T-helper 1 cell treated with Interleukin-12 subunit alpha and Interleukin-12 subunit beta and Interleukin-4 antibody, amounts not matched to agents 30 μg/mL and 1 μg/mL, for 36 hours (primary cell): ENCODE results near the gene LGI2.

Experiments used
- H3K27ac Mint-ChIP-seq: one replicate; pipeline ENCODE4 v1.8.0; 2021; ENCODE audit warnings: mild to moderate bottlenecking, mixed read lengths
- H3K27me3 Mint-ChIP-seq: one replicate; pipeline ENCODE4 v1.8.0; 2021; ENCODE audit warnings: low read depth, mixed read lengths
- H3K36me3 Mint-ChIP-seq: one replicate; pipeline ENCODE4 v1.8.0; 2021; ENCODE audit warnings: low read depth, mixed read lengths
- H3K4me1 Mint-ChIP-seq: one replicate; pipeline ENCODE4 v1.8.0; 2021; ENCODE audit warnings: low read depth, mixed read lengths
- H3K4me3 Mint-ChIP-seq: one replicate; pipeline ENCODE4 v1.8.0; 2021; ENCODE audit warnings: mild to moderate bottlenecking, moderate library complexity, mixed read lengths
- H3K9me3 Mint-ChIP-seq: one replicate; pipeline ENCODE4 v1.8.0; 2021; ENCODE audit warnings: mixed read lengths

Gene LGI2

DNA sequence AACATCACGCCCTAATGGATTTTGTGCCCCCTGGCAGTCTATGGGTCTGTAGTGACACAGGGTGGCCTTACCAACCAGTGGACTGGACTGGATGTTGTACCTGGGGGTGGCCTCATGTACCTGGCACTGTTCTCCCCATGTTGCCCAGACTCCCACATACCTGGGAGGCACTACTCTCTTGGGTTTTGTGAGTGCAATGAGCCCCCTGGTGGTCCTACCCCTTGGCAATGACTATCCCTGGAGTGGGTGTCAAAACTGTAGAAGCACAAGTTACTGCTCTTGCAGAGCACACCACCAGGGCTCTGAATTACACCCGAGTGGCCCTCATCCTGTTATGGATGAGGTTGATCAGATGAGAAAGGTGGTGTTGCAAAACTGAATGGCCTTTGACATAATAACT lies 60.1 kb downstream of the LGI2 start:
- Mint-ChIP-seq H3K4me3 (no peak overlapping the region), H3K27ac (no peak overlapping the region), H3K27me3 (no peaks in the 10 kb centered on the region), H3K4me1 (no peaks in the 10 kb centered on the region), H3K9me3 (peaks cover 9% of the 10 kb centered on the region), H3K36me3 (no peaks in the 10 kb centered on the region)

DNA sequence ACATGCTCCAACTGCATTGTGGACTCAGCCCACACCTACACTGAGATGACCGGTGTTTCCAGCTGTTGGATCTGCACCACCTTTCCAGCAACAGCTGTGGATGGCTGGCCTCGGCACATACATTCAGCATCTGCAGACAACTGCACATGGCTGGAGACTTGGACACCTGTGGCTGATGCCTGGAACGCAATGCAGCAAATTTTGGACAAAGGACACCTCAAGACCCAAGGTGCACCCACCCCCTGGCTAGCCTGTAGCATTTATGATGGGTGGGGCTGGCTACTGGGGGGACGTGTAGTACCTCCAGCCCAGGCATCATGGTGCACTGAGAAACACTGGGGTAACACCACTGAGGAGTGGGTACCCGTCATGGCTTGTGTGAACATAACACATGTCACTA lies 60.6 kb downstream of the LGI2 start:
- Mint-ChIP-seq H3K27ac (no peak overlapping the region), H3K4me1 (no peaks in the 10 kb centered on the region), H3K27me3 (no peaks in the 10 kb centered on the region), H3K36me3 (no peaks in the 10 kb centered on the region), H3K4me3 (no peak overlapping the region), H3K9me3 (peaks cover 14% of the 10 kb centered on the region)

DNA sequence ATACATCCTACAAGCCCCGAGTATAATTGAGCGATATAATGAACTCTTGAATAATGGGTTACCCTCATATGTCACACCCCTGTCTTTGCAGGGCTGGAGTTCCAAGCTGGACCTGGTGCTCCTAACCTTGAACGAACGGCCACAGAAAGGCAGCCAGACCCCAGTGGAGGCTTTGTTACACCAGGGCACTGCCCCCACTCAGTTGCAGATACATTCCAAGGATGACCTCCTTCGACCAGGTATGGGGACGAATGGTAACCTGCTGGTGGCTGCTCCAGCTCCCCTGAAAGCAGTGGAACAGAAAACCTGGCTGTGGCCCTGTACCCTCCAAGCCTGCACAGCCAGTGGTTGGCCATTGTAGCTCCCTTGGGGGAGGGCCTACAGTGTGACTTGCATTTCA lies 61.3 kb downstream of the LGI2 start:
- Mint-ChIP-seq H3K4me1 (no peaks in the 10 kb centered on the region), H3K9me3 (peaks cover 21% of the 10 kb centered on the region), H3K27ac (no peak overlapping the region), H3K36me3 (no peaks in the 10 kb centered on the region), H3K4me3 (no peak overlapping the region), H3K27me3 (no peaks in the 10 kb centered on the region)

DNA sequence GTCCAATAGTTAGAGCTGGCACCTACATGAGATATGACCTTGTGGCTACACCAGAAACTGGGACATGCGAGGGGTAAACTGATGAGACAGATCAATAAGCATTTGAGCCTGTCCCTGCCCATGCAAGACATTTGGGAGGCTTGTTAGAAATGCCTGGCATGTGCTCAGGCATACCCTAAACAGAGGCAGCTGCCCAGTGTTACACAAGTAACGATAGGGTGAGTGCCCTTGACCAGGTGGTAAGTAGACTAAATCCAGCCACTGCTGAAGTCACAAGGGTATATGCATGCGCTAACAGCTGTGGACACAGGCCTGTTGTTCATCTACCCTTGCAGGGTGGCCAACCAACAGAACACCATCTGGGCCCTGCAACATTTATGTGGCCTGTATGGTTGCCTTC lies 61.8 kb downstream of the LGI2 start:
- Mint-ChIP-seq H3K4me3 (no peak overlapping the region), H3K9me3 (peaks cover 24% of the 10 kb centered on the region)

DNA sequence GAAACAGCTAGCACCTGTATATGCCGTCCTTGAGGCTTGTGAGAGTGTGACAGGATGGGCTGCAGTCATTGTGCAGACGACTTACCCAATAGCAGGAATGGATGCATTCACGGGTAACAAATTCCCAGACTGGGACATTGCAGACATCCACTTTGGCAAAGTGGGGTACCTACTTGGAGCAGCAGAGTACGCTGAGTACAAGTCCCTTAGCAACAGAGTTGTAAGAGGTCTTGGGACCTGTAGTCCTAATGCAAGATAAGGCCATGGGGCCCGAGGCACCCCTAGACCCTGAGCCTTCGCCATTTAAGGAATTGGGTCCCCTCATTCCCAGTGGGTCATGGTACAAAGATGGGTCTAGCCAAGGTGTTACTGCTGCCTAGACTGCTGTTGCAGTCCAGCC lies 62.5 kb downstream of the LGI2 start:
- Mint-ChIP-seq H3K36me3 (no peaks in the 10 kb centered on the region), H3K4me1 (no peaks in the 10 kb centered on the region), H3K27me3 (no peaks in the 10 kb centered on the region), H3K9me3 (peaks cover 24% of the 10 kb centered on the region), H3K4me3 (no peak overlapping the region), H3K27ac (no peak overlapping the region)

More for the DNA sequence above, 61.8 kb downstream of the LGI2 start:
- Mint-ChIP-seq H3K27ac (no peak overlapping the region), H3K36me3 (no peaks in the 10 kb centered on the region), H3K4me1 (no peaks in the 10 kb centered on the region), H3K27me3 (no peaks in the 10 kb centered on the region)

DNA sequence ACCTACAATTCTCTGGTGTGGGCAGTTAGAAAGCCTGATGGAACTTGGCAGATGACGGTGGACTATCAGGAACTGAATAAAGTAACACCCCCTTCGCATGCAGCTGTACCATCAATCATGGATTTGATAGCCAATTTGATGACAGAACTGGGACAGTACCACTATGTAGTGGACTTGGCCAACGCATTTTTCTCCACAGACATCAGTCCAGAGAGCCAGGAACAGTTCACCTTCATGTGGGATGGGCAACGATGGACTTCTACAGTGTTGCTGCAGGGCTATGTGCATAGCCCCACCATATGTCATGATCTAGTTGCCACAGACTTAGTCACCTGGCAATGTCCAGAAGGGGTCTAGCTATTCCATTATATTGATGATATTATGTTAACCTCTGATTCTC lies 63.4 kb downstream of the LGI2 start:
- Mint-ChIP-seq H3K27me3 (no peaks in the 10 kb centered on the region), H3K27ac (no peak overlapping the region), H3K36me3 (no peaks in the 10 kb centered on the region), H3K4me1 (no peaks in the 10 kb centered on the region), H3K9me3 (peaks cover 24% of the 10 kb centered on the region), H3K4me3 (no peak overlapping the region)

DNA sequence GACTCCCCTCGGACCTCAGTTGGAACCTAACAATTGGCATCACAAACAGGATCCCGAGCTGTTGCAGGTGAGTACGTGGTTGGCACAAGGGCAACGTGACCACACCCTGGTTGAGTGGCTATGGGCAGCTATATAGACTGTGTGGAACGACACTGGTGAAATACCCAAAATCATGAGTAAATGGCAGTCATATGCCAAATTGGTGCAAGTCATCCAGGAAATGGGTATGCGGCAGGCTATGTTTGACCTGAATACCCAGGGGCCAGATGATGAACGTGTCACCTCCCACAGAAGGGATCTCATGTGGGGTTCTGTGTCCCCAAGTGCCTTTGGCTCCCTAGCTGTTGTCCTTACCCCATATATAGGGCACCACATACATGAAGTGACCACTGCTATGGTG lies 64.7 kb downstream of the LGI2 start:
- Mint-ChIP-seq H3K36me3 (no peaks in the 10 kb centered on the region), H3K4me1 (no peaks in the 10 kb centered on the region), H3K27me3 (no peaks in the 10 kb centered on the region), H3K9me3 (peaks cover 24% of the 10 kb centered on the region), H3K4me3 (no peak overlapping the region), H3K27ac (no peak overlapping the region)

DNA sequence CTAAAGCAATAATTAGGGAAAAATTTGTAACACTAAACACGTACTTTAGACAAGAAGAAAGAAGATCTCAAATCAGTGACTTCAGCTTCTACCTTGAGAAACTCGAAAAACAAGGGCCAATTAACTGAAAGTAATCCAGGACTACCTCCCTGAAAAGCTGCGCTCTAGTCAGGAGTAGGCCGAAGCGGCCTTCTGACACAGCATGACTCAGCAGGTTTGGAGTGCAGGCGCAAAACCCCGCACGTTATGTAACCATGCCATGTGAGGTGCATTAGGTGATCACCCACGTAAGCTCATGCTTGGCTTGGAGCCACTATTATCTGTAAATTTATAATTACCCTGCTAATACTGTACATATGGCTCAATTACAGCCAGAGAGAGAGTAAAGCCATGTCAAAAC lies 65.1 kb downstream of the LGI2 start:
- H3K27ac Mint-ChIP-seq = no peak overlapping the region
- no peaks in the 10 kb centered on the region for H3K27me3 Mint-ChIP-seq
- H3K4me1 Mint-ChIP-seq = no peaks in the 10 kb centered on the region
- no peak overlapping the region for H3K4me3 Mint-ChIP-seq
- no peaks in the 10 kb centered on the region for H3K36me3 Mint-ChIP-seq
- H3K9me3 Mint-ChIP-seq = peaks cover 24% of the 10 kb centered on the region

DNA sequence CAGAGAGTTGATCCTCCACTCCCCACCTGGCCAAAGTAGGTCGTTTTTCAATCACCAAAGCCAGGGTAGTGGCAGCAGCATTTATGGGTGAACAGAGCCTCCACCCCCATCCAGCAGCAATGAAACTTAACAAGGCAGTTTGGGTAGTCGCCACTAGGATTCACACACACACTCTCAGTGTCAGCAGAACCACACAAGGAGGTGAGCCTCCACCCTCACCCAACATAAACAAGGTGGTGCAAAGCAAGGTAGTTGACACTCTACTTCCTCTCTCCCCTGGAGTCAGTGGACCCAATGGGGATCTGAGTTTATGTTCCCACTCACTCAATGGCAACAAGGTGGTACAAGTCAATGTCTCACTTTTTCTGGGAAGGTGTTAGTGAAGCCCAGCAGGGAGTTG lies 67.5 kb downstream of the LGI2 start:
- peaks cover 24% of the 10 kb centered on the region for H3K9me3 Mint-ChIP-seq
- H3K4me3 Mint-ChIP-seq = no peak overlapping the region
- no peaks in the 10 kb centered on the region for H3K4me1 Mint-ChIP-seq
- no peaks in the 10 kb centered on the region for H3K27me3 Mint-ChIP-seq
- no peak overlapping the region for H3K27ac Mint-ChIP-seq
- H3K36me3 Mint-ChIP-seq = no peaks in the 10 kb centered on the region

DNA sequence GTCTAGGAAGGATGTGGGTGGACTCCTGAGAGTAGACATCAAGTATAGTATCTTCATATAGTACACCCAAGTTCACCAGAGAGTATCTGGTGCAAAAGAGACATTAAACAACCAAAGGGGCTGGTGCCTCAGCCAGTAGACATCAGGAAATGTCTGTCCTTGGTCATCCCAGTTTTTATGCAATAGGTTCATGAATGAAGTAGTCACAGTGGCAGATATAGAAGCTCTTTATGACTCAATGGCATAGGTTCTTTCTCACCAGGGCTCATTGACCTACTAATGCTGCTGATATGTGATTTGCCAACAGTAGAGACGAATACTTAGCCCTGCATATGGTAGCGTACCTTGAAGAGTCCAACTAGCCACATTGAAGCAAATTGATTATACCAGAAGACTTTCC lies 72.9 kb downstream of the LGI2 start:
- H3K27ac Mint-ChIP-seq = no peak overlapping the region
- H3K4me3 Mint-ChIP-seq = no peak overlapping the region
- H3K9me3 Mint-ChIP-seq = no peaks in the 10 kb centered on the region
- H3K27me3 Mint-ChIP-seq = no peaks in the 10 kb centered on the region
- H3K36me3 Mint-ChIP-seq = no peaks in the 10 kb centered on the region
- no peaks in the 10 kb centered on the region for H3K4me1 Mint-ChIP-seq

DNA sequence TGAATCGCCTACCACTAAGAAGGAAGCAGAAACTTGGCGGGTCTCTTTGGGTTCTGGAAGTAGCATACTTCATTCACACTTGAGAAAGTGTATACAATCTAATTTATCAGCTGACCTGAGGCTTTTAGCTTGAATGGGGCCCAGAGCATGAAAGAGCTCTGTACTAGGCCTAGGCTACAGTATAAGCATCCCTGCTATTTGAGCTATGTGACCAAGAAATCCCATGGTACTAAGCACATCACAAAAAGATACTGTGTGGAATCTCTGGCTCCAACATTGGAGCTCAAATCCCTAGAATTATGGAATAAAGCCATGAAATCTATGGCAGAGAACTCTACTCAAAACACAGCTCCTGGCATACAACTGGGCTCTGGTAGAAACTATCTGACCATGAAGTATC lies 74.0 kb downstream of the LGI2 start:
- Mint-ChIP-seq H3K4me3 (no peak overlapping the region), H3K36me3 (no peaks in the 10 kb centered on the region), H3K27ac (no peak overlapping the region), H3K9me3 (no peaks in the 10 kb centered on the region), H3K27me3 (no peaks in the 10 kb centered on the region), H3K4me1 (no peaks in the 10 kb centered on the region)

DNA sequence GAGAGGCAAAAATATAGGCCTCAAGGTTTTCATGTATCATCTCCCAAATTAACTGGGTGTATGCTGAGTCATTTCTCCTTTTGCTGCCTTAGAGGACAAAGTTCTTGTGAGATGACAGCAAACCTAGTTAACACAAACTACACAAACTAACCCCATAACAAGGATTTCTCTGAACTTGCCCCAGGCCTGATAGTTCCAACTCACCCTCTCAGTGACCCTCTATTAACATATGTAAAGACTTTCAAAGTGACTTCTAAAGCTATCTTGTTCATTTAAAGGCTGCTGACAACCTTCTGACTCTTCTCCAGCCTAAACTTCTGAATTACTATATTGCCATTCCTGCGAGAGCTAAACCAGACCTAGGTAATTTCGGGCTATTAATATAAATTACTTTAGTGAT lies 74.7 kb downstream of the LGI2 start:
- H3K4me3 Mint-ChIP-seq = no peak overlapping the region
- no peak overlapping the region for H3K27ac Mint-ChIP-seq
- no peaks in the 10 kb centered on the region for H3K4me1 Mint-ChIP-seq
- H3K36me3 Mint-ChIP-seq = no peaks in the 10 kb centered on the region
- H3K9me3 Mint-ChIP-seq = no peaks in the 10 kb centered on the region
- no peaks in the 10 kb centered on the region for H3K27me3 Mint-ChIP-seq

DNA sequence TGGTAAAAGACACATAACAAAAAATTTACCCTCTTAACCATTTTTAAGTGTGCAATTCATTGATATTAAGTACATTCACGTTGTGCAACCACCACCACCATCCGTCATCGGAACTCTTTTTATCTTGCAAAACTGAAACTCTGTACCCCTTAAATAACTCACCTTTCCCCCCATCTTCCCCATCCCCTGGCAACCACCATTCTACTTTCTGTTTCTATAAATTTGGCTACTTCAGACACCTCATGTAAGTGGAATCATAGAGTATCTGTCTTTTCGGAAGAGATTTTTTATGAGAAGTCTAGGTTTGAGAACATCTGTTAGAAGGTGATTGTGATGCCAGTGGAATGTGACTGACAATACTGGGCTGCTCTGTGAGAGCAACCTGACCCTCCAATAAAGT lies 78.1 kb downstream of the LGI2 start:
- H3K4me3 Mint-ChIP-seq = no peak overlapping the region
- no peaks in the 10 kb centered on the region for H3K36me3 Mint-ChIP-seq
- no peaks in the 10 kb centered on the region for H3K9me3 Mint-ChIP-seq
- no peaks in the 10 kb centered on the region for H3K4me1 Mint-ChIP-seq
- H3K27me3 Mint-ChIP-seq = no peaks in the 10 kb centered on the region
- H3K27ac Mint-ChIP-seq = no peak overlapping the region

DNA sequence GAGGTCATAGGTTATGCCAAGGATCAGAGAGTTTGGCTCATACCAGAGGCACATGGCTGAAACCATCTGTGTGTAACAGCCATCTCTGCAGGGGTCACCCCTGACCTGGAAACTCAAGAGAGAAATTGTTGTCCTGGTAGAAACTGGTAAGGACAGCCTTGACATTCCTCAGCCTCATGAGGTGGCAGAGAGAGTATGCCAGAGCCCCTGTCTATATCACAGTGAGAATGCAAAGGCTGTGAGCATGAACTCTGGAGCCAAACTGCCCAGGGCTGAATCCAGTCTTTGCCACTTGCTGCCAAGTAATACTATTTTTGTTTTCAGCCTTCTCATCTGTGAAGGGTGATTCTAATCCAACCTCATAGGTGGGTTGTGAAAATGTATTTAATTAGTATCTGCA lies 80.8 kb downstream of the LGI2 start:
- H3K4me1 Mint-ChIP-seq = no peaks in the 10 kb centered on the region
- H3K36me3 Mint-ChIP-seq = no peaks in the 10 kb centered on the region
- H3K9me3 Mint-ChIP-seq = no peaks in the 10 kb centered on the region
- no peak overlapping the region for H3K4me3 Mint-ChIP-seq
- H3K27me3 Mint-ChIP-seq = no peaks in the 10 kb centered on the region
- H3K27ac Mint-ChIP-seq = no peak overlapping the region
